OCI-LY3 (cell line): Measurements from ENCODE around the gene SMC1B.

Experiments
- H2AFZ ChIP-seq: fragments of 200-600, 300-600 bp; shearing (Covaris generic); 2 replicates; pipeline ENCODE4 v1.6.0; 2014; ENCODE audit warnings: antibody characterized with exemption, low read depth, low read length
- H3K27ac ChIP-seq: fragments of 200-600, 300-600 bp; sonication (generic); 2 replicates; pipeline ENCODE4 v1.5.1; 2014; ENCODE audit warnings: mild to moderate bottlenecking, low read length, moderate library complexity, mixed read lengths
- H3K27me3 ChIP-seq: fragments of 200-600, 300-600 bp; sonication (generic); 2 replicates; pipeline ENCODE4 v1.6.1; 2014; ENCODE audit warnings: low read depth, low read length, mixed read lengths
- H3K36me3 ChIP-seq: fragments of 200-600, 300-600 bp; sonication (generic); replicated peaks from 2 replicates; pipeline ENCODE3; 2014; ENCODE audit warnings: low read depth, low read length, mixed read lengths
- H3K4me1 ChIP-seq: fragments of 300-600, 200-600 bp; sonication (generic); 2 replicates; pipeline ENCODE4 v1.6.1; 2014; ENCODE audit warnings: low read length, mixed read lengths
- H3K4me2 ChIP-seq: fragments of 200-600, 300-600 bp; sonication (generic); 2 replicates; pipeline ENCODE4 v1.6.1; 2014; ENCODE audit warnings: low read length, mixed read lengths
- H3K4me3 ChIP-seq: fragments of 300-600, 200-600 bp; sonication (generic); 2 replicates; pipeline ENCODE4 v1.5.1; 2014; ENCODE audit warnings: antibody characterized with exemption, mild to moderate bottlenecking, low read length, moderate library complexity
- H3K79me2 ChIP-seq: fragments of 300-600, 200-600 bp; shearing (Covaris generic); 2 replicates; pipeline ENCODE4 v1.6.1; 2014; ENCODE audit warnings: mild to moderate bottlenecking, low read length, mixed read lengths
- H3K9ac ChIP-seq: fragments of 300-600, 200-600 bp; shearing (Covaris generic); 2 replicates; pipeline ENCODE4 v1.6.0; 2014; ENCODE audit warnings: mild to moderate bottlenecking, low read length, moderate library complexity
- H3K9me3 ChIP-seq: fragments of 200-600, 300-600 bp; shearing (Covaris generic); 2 replicates; pipeline ENCODE4 v1.6.1; 2014; ENCODE audit warnings: low read length, mixed read lengths; ENCODE audit not compliant: insufficient read depth
- H4K20me1 ChIP-seq: fragments of 200-600, 300-600 bp; sonication (generic); 2 replicates; pipeline ENCODE4 v1.6.1; 2016; ENCODE audit warnings: low read length, mixed read lengths; ENCODE audit not compliant: insufficient read depth
- EZH2phosphoT487 ChIP-seq: fragments of 200-600 bp; shearing (Covaris generic); IDR thresholded peaks from 2 replicates; pipeline ENCODE4 v1.6.1; 2018; ENCODE audit warnings: antibody characterized with exemption, mixed run types, low read depth
- TF ChIP-seq, protein P1 (sequence below): fragments of 200-600, 300-600 bp; sonication (generic); IDR thresholded peaks from 2 replicates; pipeline ENCODE4 v1.5.1; 2014; ENCODE audit warnings: antibody characterized with exemption, low read length, low read depth

Gene SMC1B

DNA sequence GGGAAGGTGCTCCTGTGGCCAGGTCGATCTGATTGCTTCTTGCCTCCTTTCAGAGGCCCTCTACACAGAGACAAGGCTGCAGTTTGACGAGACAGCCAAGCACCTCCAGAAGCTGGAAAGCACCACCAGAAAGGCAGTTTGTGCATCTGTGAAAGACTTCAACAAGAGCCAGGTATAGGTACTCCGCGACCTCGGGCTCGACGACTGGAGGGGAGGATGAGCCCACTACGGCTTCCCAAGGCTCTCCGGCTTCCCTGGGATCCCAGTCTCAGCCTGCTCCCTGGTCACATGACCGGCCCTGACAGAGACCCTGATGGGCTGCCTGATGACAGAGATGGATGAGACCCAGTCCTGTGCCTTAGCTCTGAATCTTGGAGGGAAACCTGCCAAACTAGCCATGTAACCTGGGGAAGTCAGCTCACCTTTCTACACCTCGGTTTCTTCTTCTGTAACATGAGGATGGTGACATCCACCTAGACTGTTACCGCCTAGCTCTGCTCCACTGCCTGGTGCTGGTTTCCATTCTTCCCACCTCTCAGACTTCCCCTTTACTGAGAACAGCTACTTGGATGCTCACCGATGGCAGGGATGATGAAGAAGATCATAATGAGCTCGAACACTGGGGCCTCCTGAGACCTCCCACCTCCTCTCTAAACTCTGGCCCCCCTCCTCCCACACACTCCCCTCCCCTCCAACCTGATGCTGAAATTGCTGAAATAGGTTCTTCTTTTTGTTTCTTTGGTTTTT lies 9.0 kb upstream of the SMC1B start:
- no peak for TF ChIP-seq EZH2phosphoT487
- TF ChIP-seq, protein P1, sequence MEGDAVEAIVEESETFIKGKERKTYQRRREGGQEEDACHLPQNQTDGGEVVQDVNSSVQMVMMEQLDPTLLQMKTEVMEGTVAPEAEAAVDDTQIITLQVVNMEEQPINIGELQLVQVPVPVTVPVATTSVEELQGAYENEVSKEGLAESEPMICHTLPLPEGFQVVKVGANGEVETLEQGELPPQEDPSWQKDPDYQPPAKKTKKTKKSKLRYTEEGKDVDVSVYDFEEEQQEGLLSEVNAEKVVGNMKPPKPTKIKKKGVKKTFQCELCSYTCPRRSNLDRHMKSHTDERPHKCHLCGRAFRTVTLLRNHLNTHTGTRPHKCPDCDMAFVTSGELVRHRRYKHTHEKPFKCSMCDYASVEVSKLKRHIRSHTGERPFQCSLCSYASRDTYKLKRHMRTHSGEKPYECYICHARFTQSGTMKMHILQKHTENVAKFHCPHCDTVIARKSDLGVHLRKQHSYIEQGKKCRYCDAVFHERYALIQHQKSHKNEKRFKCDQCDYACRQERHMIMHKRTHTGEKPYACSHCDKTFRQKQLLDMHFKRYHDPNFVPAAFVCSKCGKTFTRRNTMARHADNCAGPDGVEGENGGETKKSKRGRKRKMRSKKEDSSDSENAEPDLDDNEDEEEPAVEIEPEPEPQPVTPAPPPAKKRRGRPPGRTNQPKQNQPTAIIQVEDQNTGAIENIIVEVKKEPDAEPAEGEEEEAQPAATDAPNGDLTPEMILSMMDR = no peak
- Histone ChIP-seq H4K20me1 (no peaks in the 10 kb centered on the region), H3K4me2 (no peak overlapping the region), H3K79me2 (no peaks in the 10 kb centered on the region), H3K36me3 (no peaks in the 10 kb centered on the region), H3K27ac (no peak overlapping the region), H3K4me3 (no peak overlapping the region), H2AFZ (no peak overlapping the region), H3K9ac (no peak overlapping the region), H3K27me3 (peaks cover 21% of the 10 kb centered on the region), H3K9me3 (no peaks in the 10 kb centered on the region), H3K4me1 (peaks cover 6% of the 10 kb centered on the region)

DNA sequence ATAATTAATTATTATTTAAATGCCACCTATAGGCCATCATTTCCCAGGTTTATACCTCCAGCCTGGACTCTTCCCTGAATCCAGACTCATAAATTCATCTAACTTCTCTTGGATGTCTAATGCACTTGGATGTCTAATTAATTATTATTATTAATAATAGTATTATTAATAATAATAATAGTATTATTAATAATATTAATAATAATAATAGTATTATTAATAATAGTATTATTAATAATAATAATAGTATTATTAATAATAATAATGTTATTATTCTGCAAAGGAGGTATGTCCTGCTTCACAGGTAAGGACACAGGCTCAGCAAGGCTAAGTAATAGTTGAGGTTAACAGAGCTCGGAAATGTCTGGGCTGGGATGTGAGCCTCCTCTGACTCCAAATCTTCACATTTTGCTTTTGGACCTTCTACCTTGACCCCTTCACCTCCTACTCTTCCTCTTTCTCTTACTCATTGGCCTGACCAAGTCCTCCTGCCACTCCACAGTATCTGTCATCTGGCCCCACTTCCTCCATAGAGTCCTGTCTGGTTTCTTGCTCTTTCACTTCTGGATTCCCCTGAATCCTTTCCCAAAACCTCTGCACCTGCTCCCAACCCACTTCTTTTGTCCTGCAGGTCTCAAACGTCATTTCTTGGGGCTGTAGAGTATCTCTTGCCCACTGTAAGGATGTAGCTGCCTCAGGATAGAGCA lies 8.1 kb upstream of the SMC1B start:
- Histone ChIP-seq H3K4me2 (no peak overlapping the region), H4K20me1 (no peaks in the 10 kb centered on the region), H3K4me1 (peaks cover 6% of the 10 kb centered on the region), H3K9me3 (no peaks in the 10 kb centered on the region), H2AFZ (no peak overlapping the region), H3K27ac (no peak overlapping the region), H3K27me3 (peaks cover 17% of the 10 kb centered on the region), H3K36me3 (no peaks in the 10 kb centered on the region), H3K79me2 (no peaks in the 10 kb centered on the region), H3K9ac (no peak overlapping the region), H3K4me3 (no peak overlapping the region)
- no peak for TF ChIP-seq EZH2phosphoT487
- TF ChIP-seq, protein P1 = no peak

DNA sequence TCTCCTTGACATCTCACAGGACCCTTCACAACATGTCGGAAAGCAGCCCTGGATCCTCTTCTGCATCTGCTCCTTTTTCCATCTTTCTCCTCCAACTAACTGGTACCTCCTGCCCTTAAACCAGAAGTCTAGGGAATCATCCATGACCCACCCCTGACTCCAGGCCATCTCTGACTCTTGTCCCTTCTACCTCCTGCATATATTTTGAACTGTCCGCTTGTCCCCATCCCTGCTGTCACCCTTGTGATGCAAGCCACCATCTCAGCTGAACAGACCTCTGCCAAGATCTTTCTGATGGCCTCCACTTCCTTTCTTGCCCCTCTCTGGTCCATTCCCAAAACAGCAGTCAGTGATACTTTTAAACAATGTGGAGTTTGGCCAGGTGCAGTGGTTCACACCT lies 7.1 kb upstream of the SMC1B start:
- no peaks in the 10 kb centered on the region for H3K79me2 ChIP-seq
- H3K36me3 ChIP-seq = no peaks in the 10 kb centered on the region
- no peak overlapping the region for H3K9ac ChIP-seq
- H3K27ac ChIP-seq = no peak overlapping the region
- H4K20me1 ChIP-seq = no peaks in the 10 kb centered on the region
- no peak overlapping the region for H2AFZ ChIP-seq
- H3K4me3 ChIP-seq = no peak overlapping the region
- TF ChIP-seq, protein P1 = no peak
- no peak for TF ChIP-seq EZH2phosphoT487
- peaks cover 6% of the 10 kb centered on the region for H3K4me1 ChIP-seq
- no peaks in the 10 kb centered on the region for H3K9me3 ChIP-seq
- no peak overlapping the region for H3K4me2 ChIP-seq
- H3K27me3 ChIP-seq = peaks cover 17% of the 10 kb centered on the region

DNA sequence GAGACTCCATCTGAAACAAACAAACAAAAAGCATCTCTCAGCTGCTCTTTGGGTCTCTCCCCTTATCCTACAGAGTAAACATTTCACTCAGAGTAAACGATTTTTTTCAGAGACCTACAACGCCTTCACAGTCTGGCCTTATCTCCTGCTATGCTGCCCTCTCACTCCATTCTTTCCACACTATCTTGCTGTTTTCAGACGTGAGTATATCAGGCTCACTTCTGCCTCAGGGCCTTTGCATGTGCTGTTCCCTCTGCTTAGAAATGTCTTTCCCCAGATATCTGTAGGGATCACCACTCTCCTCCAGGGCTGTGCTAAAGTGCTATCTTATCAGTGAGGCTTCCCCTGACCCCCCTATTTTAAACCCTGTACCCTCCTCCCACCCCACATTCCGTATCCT lies 6.6 kb upstream of the SMC1B start:
- H4K20me1 ChIP-seq = no peaks in the 10 kb centered on the region
- no peaks in the 10 kb centered on the region for H3K36me3 ChIP-seq
- no peak for TF ChIP-seq EZH2phosphoT487
- TF ChIP-seq, protein P1 = no peak
- no peak overlapping the region for H3K9ac ChIP-seq
- no peak overlapping the region for H3K4me2 ChIP-seq
- no peak overlapping the region for H3K27ac ChIP-seq
- no peaks in the 10 kb centered on the region for H3K79me2 ChIP-seq
- peaks cover 6% of the 10 kb centered on the region for H3K4me1 ChIP-seq
- H2AFZ ChIP-seq = no peak overlapping the region
- no peak overlapping the region for H3K4me3 ChIP-seq
- H3K9me3 ChIP-seq = no peaks in the 10 kb centered on the region
- peaks cover 17% of the 10 kb centered on the region for H3K27me3 ChIP-seq
